GM12865 (cell line): ENCODE results near the gene MPDZ.

Source experiments
- DNase-seq: peaks from one replicate; pipeline ENCODE4 v3.0.0; 2010; ENCODE audit warnings: low read depth
- H3K4me3 ChIP-seq: 2 replicates; pipeline ENCODE4 v1.5.1; 2011; ENCODE audit warnings: mild to moderate bottlenecking, low read depth, low read length, control low read depth
- CTCF ChIP-seq: IDR thresholded peaks from 2 replicates; pipeline ENCODE4 v1.5.1; 2011; ENCODE audit warnings: low read length, control low read depth, low read depth, inconsistent platforms; ENCODE audit not compliant: insufficient read depth; ENCODE audit errors: missing control alignments

Gene MPDZ

GRCh38 chr9:13144166-13144775 lies 135.2 kb downstream of the MPDZ start:
- no peak for DNase-seq
- no peak overlapping the region for H3K4me3 ChIP-seq
- no peak for TF ChIP-seq CTCF

GRCh38 chr9:13143281-13143680 lies 136.2 kb downstream of the MPDZ start:
- no peak overlapping the region for H3K4me3 ChIP-seq
- TF ChIP-seq CTCF, result no peak
- DNase-seq, result no peak

- no peak for TF ChIP-seq CTCF
- H3K4me3 ChIP-seq, result no peak overlapping the region
- no peak for DNase-seq
Observed at GRCh38 chr9:13142776-13143175, 136.7 kb downstream of the MPDZ start.

GRCh38 chr9:13141629-13142028 lies 137.9 kb downstream of the MPDZ start:
- DNase-seq, result no peak
- no peak overlapping the region for H3K4me3 ChIP-seq
- TF ChIP-seq CTCF, result no peak

- no peak for DNase-seq
- no peak for TF ChIP-seq CTCF
- H3K4me3 ChIP-seq, result no peak overlapping the region
Observed at GRCh38 chr9:13140843-13141592, 138.5 kb downstream of the MPDZ start.

GRCh38 chr9:13139641-13140171 lies 139.8 kb downstream of the MPDZ start:
- DNase-seq, result no peak
- no peak for TF ChIP-seq CTCF
- no peak overlapping the region for H3K4me3 ChIP-seq

- no peak for DNase-seq
- TF ChIP-seq CTCF, result no peak
- H3K4me3 ChIP-seq, result no peak overlapping the region
Observed at GRCh38 chr9:13137426-13137825, 142.1 kb downstream of the MPDZ start.
